OCI-LY7 (cell line): ENCODE data around the gene TMCO1. TPM values are rescaled to one million over a fixed set of nuclear protein-coding genes. Genes with fewer than 3 reads are reported as not detected.
"Not testable (repeated sequence)": the region's sequence is repeated elsewhere in the genome, so short reads cannot be mapped to it uniquely, and the experiment has no call there.

Source experiments
- BruUV-seq: library from RNA; stranded (reverse); fragments of 400-500 nt; replicated peaks from 2 replicates; lab custom pipeline; 2021; lab: Mats Ljungman, UMichigan
- CTCF ChIA-PET: fragments of 300-600 bp; sonication (Branson Sonifier 250); formaldehyde crosslinking; loops from one replicate; lab custom pipeline; 2022; ENCODE audit warnings: antibody characterized with exemption; ENCODE audit not compliant: unreplicated experiment; lab: Charles Lee
- POLR2A ChIA-PET: fragments of 300-600 bp; sonication (Branson Sonifier 250); formaldehyde crosslinking; loops from one replicate; lab custom pipeline; 2022; ENCODE audit warnings: antibody characterized with exemption; lab: Charles Lee
- DNase-seq: peaks from one replicate; pipeline ENCODE4 v3.0.0-alpha.2; 2015; ENCODE audit warnings: low spot score
- H2AFZ ChIP-seq: fragments of 200-600 bp; sonication (generic), shearing (Covaris generic); 2 replicates; pipeline ENCODE4 v1.6.1; 2014; ENCODE audit warnings: mild to moderate bottlenecking, antibody characterized with exemption, low read length, moderate library complexity
- H3K27ac ChIP-seq: fragments of 200-600 bp; sonication (generic); 2 replicates; pipeline ENCODE4 v1.5.1; 2014; ENCODE audit warnings: mixed run types, low read depth, mild to moderate bottlenecking, moderate library complexity, low read length, inconsistent platforms; ENCODE audit not compliant: poor library complexity, severe bottlenecking
- H3K36me3 ChIP-seq: fragments of 200-600 bp; sonication (generic); 2 replicates; pipeline ENCODE4 v1.6.1; 2014; ENCODE audit warnings: mild to moderate bottlenecking, antibody characterized with exemption, low read length, moderate library complexity, mixed read lengths; ENCODE audit not compliant: insufficient read depth
- H3K4me1 ChIP-seq: fragments of 200-600 bp; sonication (generic); 2 replicates; pipeline ENCODE4 v1.5.1; 2014; ENCODE audit warnings: mild to moderate bottlenecking, low read length; ENCODE audit not compliant: insufficient read depth, poor library complexity, severe bottlenecking
- H3K4me2 ChIP-seq: fragments of 200-600 bp; sonication (generic); 2 replicates; pipeline ENCODE4 v1.6.1; 2014; ENCODE audit warnings: mild to moderate bottlenecking, low read length
- H3K4me3 ChIP-seq: fragments of 200-600 bp; sonication (generic); 2 replicates; pipeline ENCODE4 v1.5.1; 2014; ENCODE audit warnings: mild to moderate bottlenecking, low read depth, low read length; ENCODE audit not compliant: poor library complexity, severe bottlenecking
- H3K79me2 ChIP-seq: fragments of 200-600 bp; sonication (generic); 2 replicates; pipeline ENCODE4 v1.6.1; 2016; ENCODE audit warnings: low read depth, mild to moderate bottlenecking, low read length, moderate library complexity, mixed read lengths; ENCODE audit not compliant: insufficient read depth
- H3K9me2 ChIP-seq: fragments of 200-600 bp; sonication (generic); 2 replicates; pipeline ENCODE4 v1.6.1; 2016; ENCODE audit warnings: mild to moderate bottlenecking, low read length, mixed read lengths; ENCODE audit not compliant: insufficient read depth
- H3K9me3 ChIP-seq: fragments of 200-600 bp; sonication (generic); 2 replicates; pipeline ENCODE4 v1.6.1; 2014; ENCODE audit warnings: mild to moderate bottlenecking, mixed run types, low read length, mixed read lengths
- H4K20me1 ChIP-seq: fragments of 200-600 bp; sonication (generic); 2 replicates; pipeline ENCODE4 v1.6.1; 2014; ENCODE audit warnings: mild to moderate bottlenecking, antibody characterized with exemption, low read length, moderate library complexity, mixed read lengths; ENCODE audit not compliant: insufficient read depth
- EZH2phosphoT487 ChIP-seq: fragments of 200-600 bp; sonication (generic); IDR thresholded peaks from 2 replicates; pipeline ENCODE4 v1.6.1; 2018; ENCODE audit warnings: low read depth, borderline replicate concordance, mild to moderate bottlenecking, mixed run types, antibody characterized with exemption, low read length, moderate library complexity, mixed read lengths
- intact Hi-C: fragments of 100-400 bp; cut with micrococcal nuclease; formaldehyde crosslinking; loops from one replicate; pipeline ENCODE4 v1.10.0; 2022; ENCODE audit not compliant: unreplicated experiment
- total RNA-seq, 2 experiments: library from RNA; depleted of rRNA in 1 of 2; stranded (reverse); fragments of >200 nt in 1 of 2; shearing (Covaris generic) in 1 of 2; gene quantifications; 2 replicates each; pipeline ENCODE4 v1.2.3, GENCODE V29; 2014 to 2022
- TF ChIP-seq, protein P1 (sequence below): fragments of 200-600 bp; sonication (generic); conservative IDR thresholded peaks from 2 replicates; pipeline ENCODE4 v1.5.1; 2014; ENCODE audit warnings: mild to moderate bottlenecking, antibody characterized with exemption, low read length, moderate library complexity, mixed read lengths

The TMCO1 gene
- total RNA-seq, 2 experiments from 2014 or later, result 22.9 to 44.5 TPM

DNA sequence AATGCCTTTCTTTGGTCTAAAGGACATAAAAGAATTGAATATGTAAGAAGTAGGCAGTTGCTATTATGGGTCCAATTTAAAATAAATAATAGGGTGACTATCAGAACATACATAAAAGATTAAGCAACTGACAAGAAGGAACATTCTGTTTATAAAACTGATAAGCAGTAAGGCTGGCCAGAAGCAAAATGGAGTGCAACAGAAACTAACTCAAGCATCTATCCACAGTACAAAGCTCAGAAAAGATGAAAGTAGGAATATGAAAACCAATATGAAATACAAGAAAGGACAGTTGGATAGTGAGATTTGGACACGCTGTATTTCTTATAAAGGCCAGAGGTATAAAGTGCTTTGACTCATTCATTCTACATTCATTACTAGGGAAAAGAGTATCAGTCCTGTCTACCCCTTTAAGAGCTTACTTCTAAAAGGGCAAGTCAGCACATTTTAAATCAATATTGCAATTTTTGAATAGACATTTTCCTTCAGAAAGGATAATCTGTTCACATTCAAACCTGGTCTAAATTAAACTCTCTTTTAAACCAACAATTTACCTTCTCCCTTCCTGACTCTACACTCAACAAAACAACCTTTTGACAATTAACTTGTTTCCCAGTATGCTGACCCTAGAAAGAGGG is 84.7 kb downstream of the TMCO1 start:
- intact Hi-C loops, result no loop called here
- H3K27ac ChIP-seq, result no peak overlapping the region
- no peaks in the 10 kb centered on the region for H3K9me2 ChIP-seq
- CTCF ChIA-PET, result no interaction called here
- H3K9me3 ChIP-seq, result no peaks in the 10 kb centered on the region
- no peak overlapping the region for H3K4me2 ChIP-seq
- no TSS peak for BruUV-seq
- no peak for DNase-seq
- peaks cover 31% of the 10 kb centered on the region; the same call in 1 of the 2 replicates for H3K79me2 ChIP-seq
- H4K20me1 ChIP-seq, result peaks cover 4% of the 10 kb centered on the region; the same call in 1 of the 2 replicates
- POLR2A ChIA-PET, result interaction anchor here (0.7 to 2.2 kb wide), 3 partner anchors 11 to 32 kb away, joined by 3 to 5 read pairs (median 3); no protein-coding TSS in a partner anchor
- H3K4me3 ChIP-seq, result no peak overlapping the region
- no peak for TF ChIP-seq EZH2phosphoT487
- TF ChIP-seq, protein P1, sequence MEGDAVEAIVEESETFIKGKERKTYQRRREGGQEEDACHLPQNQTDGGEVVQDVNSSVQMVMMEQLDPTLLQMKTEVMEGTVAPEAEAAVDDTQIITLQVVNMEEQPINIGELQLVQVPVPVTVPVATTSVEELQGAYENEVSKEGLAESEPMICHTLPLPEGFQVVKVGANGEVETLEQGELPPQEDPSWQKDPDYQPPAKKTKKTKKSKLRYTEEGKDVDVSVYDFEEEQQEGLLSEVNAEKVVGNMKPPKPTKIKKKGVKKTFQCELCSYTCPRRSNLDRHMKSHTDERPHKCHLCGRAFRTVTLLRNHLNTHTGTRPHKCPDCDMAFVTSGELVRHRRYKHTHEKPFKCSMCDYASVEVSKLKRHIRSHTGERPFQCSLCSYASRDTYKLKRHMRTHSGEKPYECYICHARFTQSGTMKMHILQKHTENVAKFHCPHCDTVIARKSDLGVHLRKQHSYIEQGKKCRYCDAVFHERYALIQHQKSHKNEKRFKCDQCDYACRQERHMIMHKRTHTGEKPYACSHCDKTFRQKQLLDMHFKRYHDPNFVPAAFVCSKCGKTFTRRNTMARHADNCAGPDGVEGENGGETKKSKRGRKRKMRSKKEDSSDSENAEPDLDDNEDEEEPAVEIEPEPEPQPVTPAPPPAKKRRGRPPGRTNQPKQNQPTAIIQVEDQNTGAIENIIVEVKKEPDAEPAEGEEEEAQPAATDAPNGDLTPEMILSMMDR, result no peak
- H3K36me3 ChIP-seq, result peaks cover 71% of the 10 kb centered on the region
- H2AFZ ChIP-seq, result no peak overlapping the region
- peaks cover 16% of the 10 kb centered on the region for H3K4me1 ChIP-seq

DNA sequence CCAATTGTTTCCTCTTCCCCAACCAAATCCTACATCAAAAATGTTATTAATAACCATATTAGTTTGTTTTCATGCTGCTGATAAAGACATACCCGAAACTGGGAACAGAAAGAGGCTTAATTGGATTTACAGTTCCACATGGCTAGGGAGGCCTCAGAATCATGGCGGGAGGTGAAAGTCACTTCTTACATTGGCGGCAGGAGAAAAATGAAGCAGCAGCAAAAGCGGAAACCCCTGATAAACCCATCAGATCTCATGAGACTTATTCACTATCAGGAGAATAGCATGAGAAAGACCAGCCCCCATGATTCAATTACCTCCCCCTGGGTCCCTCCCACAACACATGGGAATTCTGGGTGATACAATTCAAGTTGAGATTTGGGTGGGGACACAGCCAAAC is 87.9 kb downstream of the TMCO1 start:
- H3K9me3 ChIP-seq, H3K9me2 ChIP-seq, H2AFZ ChIP-seq, H3K4me1 ChIP-seq, H3K4me2 ChIP-seq, H3K27ac ChIP-seq, POLR2A ChIA-PET, H3K4me3 ChIP-seq, BruUV-seq, H4K20me1 ChIP-seq, intact Hi-C loops, DNase-seq, CTCF ChIA-PET: not testable (repeated sequence)
- Histone ChIP-seq H3K36me3 (peaks cover 93% of the 10 kb centered on the region), H3K79me2 (peaks cover 17% of the 10 kb centered on the region; the same call in 1 of the 2 replicates)

DNA sequence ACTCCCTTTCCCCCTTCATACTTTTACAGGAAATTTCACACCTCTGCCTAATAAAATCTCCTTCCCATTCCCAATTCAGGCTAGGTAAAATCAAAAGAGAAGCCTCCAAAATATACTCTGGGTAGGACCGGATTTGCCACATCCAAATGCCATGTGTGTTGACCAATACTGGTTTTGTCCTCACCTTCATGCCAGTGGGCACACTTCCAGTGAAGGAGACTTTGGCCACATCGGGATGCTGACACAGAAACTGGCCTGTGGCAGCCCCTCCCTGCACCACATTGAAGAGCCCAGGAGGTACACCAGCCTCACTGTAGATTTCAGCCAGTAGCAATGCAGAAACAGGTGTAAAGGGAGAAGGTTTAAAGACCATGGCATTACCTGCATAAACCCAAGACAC is 88.4 kb downstream of the TMCO1 start:
- no peak overlapping the region for H3K4me3 ChIP-seq
- H2AFZ ChIP-seq, result no peak overlapping the region
- intact Hi-C loops, result no loop called here
- ChIA-PET CTCF (no interaction called here), POLR2A (no interaction called here)
- no peak overlapping the region for H3K27ac ChIP-seq
- H3K9me3 ChIP-seq, result no peaks in the 10 kb centered on the region
- H3K9me2 ChIP-seq, result no peaks in the 10 kb centered on the region
- peaks cover 4% of the 10 kb centered on the region; the same call in 1 of the 2 replicates for H4K20me1 ChIP-seq
- H3K4me1 ChIP-seq, result no peaks in the 10 kb centered on the region
- no TSS peak for BruUV-seq
- H3K36me3 ChIP-seq, result peaks cover 93% of the 10 kb centered on the region
- peaks cover 12% of the 10 kb centered on the region; the same call in 1 of the 2 replicates for H3K79me2 ChIP-seq
- TF ChIP-seq EZH2phosphoT487, result no peak
- TF ChIP-seq, protein P1, result no peak
- DNase-seq, result no peak
- H3K4me2 ChIP-seq, result no peak overlapping the region
